ENCODE results near the gene IMPACT. TPM values are rescaled to one million over a fixed set of nuclear protein-coding genes. Genes with fewer than 3 reads are reported as not detected.

The IMPACT gene
- total RNA-seq, result 10 to 100 TPM; 21.7 to 30.8 TPM
- long read RNA-seq, transcript IMPACT-201 (11 exons, 3,792 nt), result major isoform, 20 of 22 reads
- long read RNA-seq, partial matches to known transcripts, result 1 of 22 reads
- long read RNA-seq, other reads (novel, unspliced or antisense), result 1 of 22 reads

GRCh38 chr18:24426398-24427294, at the start of gene IMPACT:
Gene IMPACT, plus strand, starts transcription at chr18:24426670. Its CDS starts 87 bp downstream, at chr18:24426757.
- intact Hi-C loops (cut with DNase I, micrococcal nuclease), result no loop called here
- peak; percentile 99 for ATAC-seq
- DNase-seq, result peak; percentile 74 to 88

- no peak for DNase-seq
- intact Hi-C loops (cut with DNase I, micrococcal nuclease), result no loop called here
- ATAC-seq, result no peak
Observed at GRCh38 chr18:24378598-24378997, 47.9 kb upstream of the IMPACT start.

GRCh38 chr18:24380163-24380747, 46.2 kb upstream of the IMPACT start:
- intact Hi-C loops (cut with DNase I, micrococcal nuclease), result no loop called here
- no peak for DNase-seq
- no peak for ATAC-seq

- ATAC-seq (peak; percentile 24), DNase-seq (no peak)
- intact Hi-C loops (cut with DNase I, micrococcal nuclease), result no loop called here
Observed at GRCh38 chr18:24381126-24381525, 45.3 kb upstream of the IMPACT start.

GRCh38 chr18:24386681-24387080, 39.8 kb upstream of the IMPACT start:
- DNase-seq (no peak), ATAC-seq (no peak)
- intact Hi-C loops (cut with DNase I, micrococcal nuclease), result no loop called here

- no peak for ATAC-seq
- intact Hi-C loops (cut with DNase I, micrococcal nuclease), result no loop called here
- no peak for DNase-seq
Observed at GRCh38 chr18:24388957-24389356, 37.5 kb upstream of the IMPACT start.

- DNase-seq (no peak), ATAC-seq (no peak)
Observed at GRCh38 chr18:24395049-24395795, 31.2 kb upstream of the IMPACT start.

GRCh38 chr18:24396082-24396633, 30.3 kb upstream of the IMPACT start:
- ATAC-seq (no peak), DNase-seq (no peak)
- intact Hi-C loops (cut with DNase I, micrococcal nuclease), result no loop called here

More at GRCh38 chr18:24395049-24395795, 31.2 kb upstream of the IMPACT start:
- intact Hi-C loops (cut with DNase I, micrococcal nuclease), result no loop called here

GRCh38 chr18:24397131-24397693, 29.3 kb upstream of the IMPACT start:
- peak; percentile 52 to 70 for DNase-seq
- peak; percentile 54 for ATAC-seq
- intact Hi-C loops (cut with DNase I, micrococcal nuclease), result no loop called here

- peak; percentile 96 for ATAC-seq
- intact Hi-C loops (cut with DNase I, micrococcal nuclease), result no loop called here
- DNase-seq, result peak; percentile 96 to 97
Observed at GRCh38 chr18:24397694-24398368, 28.6 kb upstream of the IMPACT start, which contains the start of gene OSBPL1A. Gene OSBPL1A, minus strand, starts transcription at chr18:24397824. Its CDS starts 20,291 bp downstream, at chr18:24377533.

GRCh38 chr18:24398540-24398939, 27.9 kb upstream of the IMPACT start:
- ATAC-seq, result no peak
- intact Hi-C loops (cut with DNase I, micrococcal nuclease), result no loop called here

GRCh38 chr18:24400587-24400986, 25.9 kb upstream of the IMPACT start:
- ATAC-seq (no peak), DNase-seq (no peak)

More at GRCh38 chr18:24398540-24398939, 27.9 kb upstream of the IMPACT start:
- peak; percentile 17 to 29 for DNase-seq

GRCh38 chr18:24402209-24402785, 24.2 kb upstream of the IMPACT start:
- ATAC-seq (no peak), DNase-seq (peak in 1 of 2 donors; percentile 13)
- intact Hi-C loops (cut with DNase I, micrococcal nuclease), result no loop called here

More at GRCh38 chr18:24400587-24400986, 25.9 kb upstream of the IMPACT start:
- intact Hi-C loops (cut with DNase I, micrococcal nuclease), result no loop called here

GRCh38 chr18:24403076-24403475, 23.4 kb upstream of the IMPACT start:
- intact Hi-C loops (cut with DNase I, micrococcal nuclease), result no loop called here
- DNase-seq (no peak), ATAC-seq (no peak)

GRCh38 chr18:24404591-24404990, 21.9 kb upstream of the IMPACT start:
- no peak for DNase-seq
- intact Hi-C loops (cut with DNase I, micrococcal nuclease), result no loop called here

GRCh38 chr18:24408496-24408895, 18.0 kb upstream of the IMPACT start:
- DNase-seq, result no peak
- intact Hi-C loops (cut with DNase I, micrococcal nuclease), result no loop called here
- no peak for ATAC-seq

More at GRCh38 chr18:24404591-24404990, 21.9 kb upstream of the IMPACT start:
- ATAC-seq, result no peak

- ATAC-seq (no peak), DNase-seq (no peak)
- intact Hi-C loops (cut with DNase I, micrococcal nuclease), result no loop called here
Observed at GRCh38 chr18:24413148-24413547, 13.3 kb upstream of the IMPACT start.
